HepG2 (cell line): ENCODE measurements around the gene ARHGDIA. TPM values are rescaled to one million over a fixed set of nuclear protein-coding genes. Genes with fewer than 3 reads are reported as not detected.

ENCODE experiments used
- DPF2 ChIP-seq: sonication (generic); formaldehyde crosslinking; IDR thresholded peaks from 2 replicates; pipeline ENCODE4 v1.4.0; 2020; ENCODE audit warnings: mild to moderate bottlenecking, low read depth, missing genetic modification reagents, borderline replicate concordance
- GLI4 ChIP-seq: sonication (generic); formaldehyde crosslinking; IDR thresholded peaks from 2 replicates; pipeline ENCODE4 v1.5.1; 2020; ENCODE audit warnings: missing genetic modification reagents, mild to moderate bottlenecking, moderate library complexity, borderline replicate concordance
- NFIB ChIP-seq: sonication (generic); formaldehyde crosslinking; IDR thresholded peaks from 2 replicates; pipeline ENCODE4 v1.9.0; 2021; ENCODE audit warnings: missing genetic modification reagents, mild to moderate bottlenecking, borderline replicate concordance
- NKX3-1 ChIP-seq: sonication (generic); formaldehyde crosslinking; IDR thresholded peaks from 2 replicates; pipeline ENCODE4 v1.5.0; 2020; ENCODE audit warnings: missing genetic modification reagents
- NR2C2 ChIP-seq: sonication (generic); formaldehyde crosslinking; IDR thresholded peaks from 2 replicates; pipeline ENCODE4 v1.4.0; 2020; ENCODE audit warnings: missing genetic modification reagents, mild to moderate bottlenecking, moderate library complexity, borderline replicate concordance
- SCMH1 ChIP-seq: sonication (generic); formaldehyde crosslinking; IDR thresholded peaks from 2 replicates; pipeline ENCODE4 v1.9.0; 2021; ENCODE audit warnings: missing genetic modification reagents, mild to moderate bottlenecking, borderline replicate concordance
- ZBTB39 ChIP-seq: sonication (generic); formaldehyde crosslinking; IDR thresholded peaks from 2 replicates; pipeline ENCODE4 v1.5.0; 2020; ENCODE audit warnings: missing genetic modification reagents
- ZNF180 ChIP-seq: sonication (generic); formaldehyde crosslinking; IDR thresholded peaks from 2 replicates; pipeline ENCODE4 v1.4.0; 2020; ENCODE audit warnings: low read depth, missing genetic modification reagents, borderline replicate concordance
- ZNF44 ChIP-seq: sonication (generic); formaldehyde crosslinking; IDR thresholded peaks from 2 replicates; pipeline ENCODE4 v1.5.1; 2020; ENCODE audit warnings: mild to moderate bottlenecking, missing genetic modification reagents
- ZNF512 ChIP-seq: sonication (generic); formaldehyde crosslinking; IDR thresholded peaks from 2 replicates; pipeline ENCODE4 v1.4.0; 2020; ENCODE audit warnings: mild to moderate bottlenecking, missing genetic modification reagents
- ZNF572 ChIP-seq: sonication (generic); formaldehyde crosslinking; IDR thresholded peaks from 2 replicates; pipeline ENCODE4 v1.5.1; 2020; ENCODE audit warnings: mild to moderate bottlenecking, missing genetic modification reagents
- polyA plus RNA-seq, 8 experiments: library from polyadenylated mRNA; depleted of rRNA in 3 of 8; stranded (reverse) in 7 of 8; unstranded in 1 of 8; fragments of >200 nt; fragmentation: Illumina TruSeq in 4 of 8; extraction: Trizol in 4 of 8; gene quantifications; 2 replicates each; pipeline versions ENCODE4 v1.2.1 to v1.2.3, GENCODE V29; 2011 to 2016; ENCODE audit warnings: low read depth in 4 of 8, missing spikeins in 1 of 8, mixed read lengths in 1 of 8; ENCODE audit not compliant: insufficient read depth in 1 of 8
- total RNA-seq, 5 experiments: library from RNA; depleted of rRNA; stranded (reverse); fragments of >200 nt; fragmentation: Illumina TruSeq; extraction: Trizol; gene quantifications; 2 replicates each; pipeline ENCODE4 v1.2.3, GENCODE V29; 2016; ENCODE audit warnings: low read depth in 1 of 5
- TF ChIP-seq, protein P1 (sequence below): IDR thresholded peaks from 2 replicates; pipeline ENCODE4 v1.6.1; 2016; ENCODE audit warnings: low read depth, borderline replicate concordance
- TF ChIP-seq, protein P2 (sequence below): IDR thresholded peaks from 2 replicates; pipeline ENCODE4 v1.6.1; 2016; ENCODE audit warnings: low read depth, missing genetic modification reagents, missing compliant biosample characterization
- TF ChIP-seq, protein P3 (sequence below): sonication (generic); formaldehyde crosslinking; IDR thresholded peaks from 2 replicates; pipeline ENCODE4 v1.5.1; 2020; ENCODE audit warnings: missing genetic modification reagents, mild to moderate bottlenecking, borderline replicate concordance
- TF ChIP-seq, protein P4 (sequence below): IDR thresholded peaks from 2 replicates; pipeline ENCODE4 v1.6.1; 2012; ENCODE audit warnings: low read length, improper control_type of control experiment

ARHGDIA gene
- total and polyA plus RNA-seq, 2 of the 13 experiments (the other 11 are each of a cell fraction or from before 2014, with no cell fraction given): 40.0 to 64.0 TPM

GRCh38 chr17:81910840-81911276 lies 39.7 kb upstream of the ARHGDIA start (continued):
- TF ChIP-seq ZNF512 (CRISPR knock-in tag) (no peak), NFIB (no peak), ZNF180 (CRISPR knock-in tag) (no peak), ZBTB39 (CRISPR knock-in tag) (no peak), ZNF44 (CRISPR knock-in tag) (no peak), SCMH1 (no peak), GLI4 (CRISPR knock-in tag) (peak; percentile 72; the same call in 1 of the 2 replicates), NR2C2 (peak; percentile 69; the same call in 1 of the 2 replicates), NKX3-1 (CRISPR knock-in tag) (0 out of 2 replicates have a peak, but pooled peaks have one; percentile 8), ZNF572 (CRISPR knock-in tag) (no peak), DPF2 (no peak)
- TF ChIP-seq, protein P1, sequence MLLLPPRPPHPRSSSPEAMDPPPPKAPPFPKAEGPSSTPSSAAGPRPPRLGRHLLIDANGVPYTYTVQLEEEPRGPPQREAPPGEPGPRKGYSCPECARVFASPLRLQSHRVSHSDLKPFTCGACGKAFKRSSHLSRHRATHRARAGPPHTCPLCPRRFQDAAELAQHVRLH: no peak; the same call in 1 of the 2 replicates
- TF ChIP-seq, protein P2, sequence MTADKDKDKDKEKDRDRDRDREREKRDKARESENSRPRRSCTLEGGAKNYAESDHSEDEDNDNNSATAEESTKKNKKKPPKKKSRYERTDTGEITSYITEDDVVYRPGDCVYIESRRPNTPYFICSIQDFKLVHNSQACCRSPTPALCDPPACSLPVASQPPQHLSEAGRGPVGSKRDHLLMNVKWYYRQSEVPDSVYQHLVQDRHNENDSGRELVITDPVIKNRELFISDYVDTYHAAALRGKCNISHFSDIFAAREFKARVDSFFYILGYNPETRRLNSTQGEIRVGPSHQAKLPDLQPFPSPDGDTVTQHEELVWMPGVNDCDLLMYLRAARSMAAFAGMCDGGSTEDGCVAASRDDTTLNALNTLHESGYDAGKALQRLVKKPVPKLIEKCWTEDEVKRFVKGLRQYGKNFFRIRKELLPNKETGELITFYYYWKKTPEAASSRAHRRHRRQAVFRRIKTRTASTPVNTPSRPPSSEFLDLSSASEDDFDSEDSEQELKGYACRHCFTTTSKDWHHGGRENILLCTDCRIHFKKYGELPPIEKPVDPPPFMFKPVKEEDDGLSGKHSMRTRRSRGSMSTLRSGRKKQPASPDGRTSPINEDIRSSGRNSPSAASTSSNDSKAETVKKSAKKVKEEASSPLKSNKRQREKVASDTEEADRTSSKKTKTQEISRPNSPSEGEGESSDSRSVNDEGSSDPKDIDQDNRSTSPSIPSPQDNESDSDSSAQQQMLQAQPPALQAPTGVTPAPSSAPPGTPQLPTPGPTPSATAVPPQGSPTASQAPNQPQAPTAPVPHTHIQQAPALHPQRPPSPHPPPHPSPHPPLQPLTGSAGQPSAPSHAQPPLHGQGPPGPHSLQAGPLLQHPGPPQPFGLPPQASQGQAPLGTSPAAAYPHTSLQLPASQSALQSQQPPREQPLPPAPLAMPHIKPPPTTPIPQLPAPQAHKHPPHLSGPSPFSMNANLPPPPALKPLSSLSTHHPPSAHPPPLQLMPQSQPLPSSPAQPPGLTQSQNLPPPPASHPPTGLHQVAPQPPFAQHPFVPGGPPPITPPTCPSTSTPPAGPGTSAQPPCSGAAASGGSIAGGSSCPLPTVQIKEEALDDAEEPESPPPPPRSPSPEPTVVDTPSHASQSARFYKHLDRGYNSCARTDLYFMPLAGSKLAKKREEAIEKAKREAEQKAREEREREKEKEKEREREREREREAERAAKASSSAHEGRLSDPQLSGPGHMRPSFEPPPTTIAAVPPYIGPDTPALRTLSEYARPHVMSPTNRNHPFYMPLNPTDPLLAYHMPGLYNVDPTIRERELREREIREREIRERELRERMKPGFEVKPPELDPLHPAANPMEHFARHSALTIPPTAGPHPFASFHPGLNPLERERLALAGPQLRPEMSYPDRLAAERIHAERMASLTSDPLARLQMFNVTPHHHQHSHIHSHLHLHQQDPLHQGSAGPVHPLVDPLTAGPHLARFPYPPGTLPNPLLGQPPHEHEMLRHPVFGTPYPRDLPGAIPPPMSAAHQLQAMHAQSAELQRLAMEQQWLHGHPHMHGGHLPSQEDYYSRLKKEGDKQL (CRISPR knock-in tag): no peak
- TF ChIP-seq, protein P3, sequence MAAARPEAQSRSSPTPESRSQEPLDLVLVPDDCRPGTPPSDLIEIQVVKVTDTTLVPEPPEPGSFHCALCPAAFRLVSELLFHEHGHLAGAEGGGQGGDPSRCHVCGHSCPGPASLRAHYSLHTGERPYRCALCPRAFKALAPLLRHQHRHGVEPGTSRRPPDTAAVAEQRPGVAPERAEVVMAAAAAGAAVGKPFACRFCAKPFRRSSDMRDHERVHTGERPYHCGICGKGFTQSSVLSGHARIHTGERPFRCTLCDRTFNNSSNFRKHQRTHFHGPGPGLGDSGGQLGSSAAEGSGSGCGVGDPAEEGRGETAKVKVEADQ (CRISPR knock-in tag): no peak; the same call in 1 of the 2 replicates
- TF ChIP-seq, protein P4, sequence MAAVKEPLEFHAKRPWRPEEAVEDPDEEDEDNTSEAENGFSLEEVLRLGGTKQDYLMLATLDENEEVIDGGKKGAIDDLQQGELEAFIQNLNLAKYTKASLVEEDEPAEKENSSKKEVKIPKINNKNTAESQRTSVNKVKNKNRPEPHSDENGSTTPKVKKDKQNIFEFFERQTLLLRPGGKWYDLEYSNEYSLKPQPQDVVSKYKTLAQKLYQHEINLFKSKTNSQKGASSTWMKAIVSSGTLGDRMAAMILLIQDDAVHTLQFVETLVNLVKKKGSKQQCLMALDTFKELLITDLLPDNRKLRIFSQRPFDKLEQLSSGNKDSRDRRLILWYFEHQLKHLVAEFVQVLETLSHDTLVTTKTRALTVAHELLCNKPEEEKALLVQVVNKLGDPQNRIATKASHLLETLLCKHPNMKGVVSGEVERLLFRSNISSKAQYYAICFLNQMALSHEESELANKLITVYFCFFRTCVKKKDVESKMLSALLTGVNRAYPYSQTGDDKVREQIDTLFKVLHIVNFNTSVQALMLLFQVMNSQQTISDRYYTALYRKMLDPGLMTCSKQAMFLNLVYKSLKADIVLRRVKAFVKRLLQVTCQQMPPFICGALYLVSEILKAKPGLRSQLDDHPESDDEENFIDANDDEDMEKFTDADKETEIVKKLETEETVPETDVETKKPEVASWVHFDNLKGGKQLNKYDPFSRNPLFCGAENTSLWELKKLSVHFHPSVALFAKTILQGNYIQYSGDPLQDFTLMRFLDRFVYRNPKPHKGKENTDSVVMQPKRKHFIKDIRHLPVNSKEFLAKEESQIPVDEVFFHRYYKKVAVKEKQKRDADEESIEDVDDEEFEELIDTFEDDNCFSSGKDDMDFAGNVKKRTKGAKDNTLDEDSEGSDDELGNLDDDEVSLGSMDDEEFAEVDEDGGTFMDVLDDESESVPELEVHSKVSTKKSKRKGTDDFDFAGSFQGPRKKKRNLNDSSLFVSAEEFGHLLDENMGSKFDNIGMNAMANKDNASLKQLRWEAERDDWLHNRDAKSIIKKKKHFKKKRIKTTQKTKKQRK: no peak
